HG03135 (cell line): ENCODE data around the gene METAP2.
"Not testable (repeated sequence)": the region's sequence is repeated elsewhere in the genome, so short reads cannot be mapped to it uniquely, and the experiment has no call there.

ENCODE experiments used
- ATAC-seq: cut with Tn5 transposase; IDR thresholded peaks from one replicate; pipeline ENCODE4 v1.9.1; 2021; ENCODE audit warnings: mild to moderate bottlenecking, moderate library complexity; ENCODE audit not compliant: unreplicated experiment

Gene METAP2

GRCh38 chr12:95462081-95462480 is 11.9 kb upstream of the METAP2 start:
- no peak for ATAC-seq

- ATAC-seq: no peak
Observed at GRCh38 chr12:95462551-95462950, 11.4 kb upstream of the METAP2 start.

- no peak for ATAC-seq
Observed at GRCh38 chr12:95463050-95463449, 10.9 kb upstream of the METAP2 start.

GRCh38 chr12:95463776-95464175 is 10.2 kb upstream of the METAP2 start:
- ATAC-seq: not testable (repeated sequence)

- no peak for ATAC-seq
Observed at GRCh38 chr12:95465275-95465674, 8.7 kb upstream of the METAP2 start.

GRCh38 chr12:95470300-95470699 is 3.7 kb upstream of the METAP2 start:
- ATAC-seq: no peak

GRCh38 chr12:95473231-95473883 is 595 bp upstream of the METAP2 start:
- peak; percentile 38 for ATAC-seq

- no peak for ATAC-seq
Observed at GRCh38 chr12:95474660-95474958, 657 bp downstream of the METAP2 start.

- ATAC-seq: no peak
Observed at GRCh38 chr12:95480230-95480629, 6.3 kb downstream of the METAP2 start.

- no peak for ATAC-seq
Observed at GRCh38 chr12:95481072-95481471, 7.1 kb downstream of the METAP2 start.

GRCh38 chr12:95481888-95482287 is 7.9 kb downstream of the METAP2 start:
- ATAC-seq: no peak

GRCh38 chr12:95482564-95482963 is 8.6 kb downstream of the METAP2 start:
- ATAC-seq: not testable (repeated sequence)

GRCh38 chr12:95484524-95484923 is 10.6 kb downstream of the METAP2 start:
- no peak for ATAC-seq

- ATAC-seq: no peak
Observed at GRCh38 chr12:95487024-95487423, 13.1 kb downstream of the METAP2 start.

GRCh38 chr12:95492462-95492861 is 18.5 kb downstream of the METAP2 start:
- no peak for ATAC-seq

GRCh38 chr12:95494888-95495287 is 20.9 kb downstream of the METAP2 start:
- no peak for ATAC-seq

GRCh38 chr12:95495433-95495832 is 21.5 kb downstream of the METAP2 start:
- ATAC-seq: no peak

- ATAC-seq: no peak
Observed at GRCh38 chr12:95497031-95497430, 23.1 kb downstream of the METAP2 start.

GRCh38 chr12:95498968-95499367 is 25.0 kb downstream of the METAP2 start:
- ATAC-seq: no peak

GRCh38 chr12:95499772-95500171 is 25.8 kb downstream of the METAP2 start:
- no peak for ATAC-seq

- ATAC-seq: no peak
Observed at GRCh38 chr12:95504140-95504539, 30.2 kb downstream of the METAP2 start.

GRCh38 chr12:95505039-95505438 is 31.1 kb downstream of the METAP2 start:
- ATAC-seq: peak; percentile 93
